ENCODE results near the gene MAGEE1. TPM values are rescaled to one million over a fixed set of nuclear protein-coding genes. Genes with fewer than 3 reads are reported as not detected.

MAGEE1 gene
- polyA plus RNA-seq, 1 of the 3 experiments (the other 2 are of a cell fraction), result 1.8 TPM

DNA sequence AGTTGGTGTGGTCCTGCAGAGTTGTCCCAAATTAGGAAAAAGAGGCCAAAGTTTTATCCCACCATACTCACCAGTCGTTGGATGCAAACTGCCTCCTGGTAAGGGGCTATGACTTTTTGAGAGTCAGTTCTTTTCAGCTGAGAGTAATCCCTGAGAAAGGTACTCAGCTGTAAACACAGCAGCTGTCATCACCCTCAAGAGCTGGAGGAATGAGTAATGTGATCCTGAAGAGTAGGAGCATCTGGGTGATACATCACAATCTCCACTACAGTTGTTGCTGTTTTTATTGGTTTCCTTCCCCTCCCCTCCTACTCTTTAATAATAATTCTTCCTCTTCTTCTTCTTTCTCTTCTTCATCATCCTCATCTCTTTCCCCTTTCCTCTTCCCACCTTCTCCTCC lies 5.7 kb downstream of the MAGEE1 start (continued):
- no peak for TF ChIP-seq ELF1 (IDR thresholded peaks at IDR 0.05)
- TF ChIP-seq NRF1 (IDR thresholded peaks at IDR 0.05; ENCODE audit: low read depth, low read length), result no peak

DNA sequence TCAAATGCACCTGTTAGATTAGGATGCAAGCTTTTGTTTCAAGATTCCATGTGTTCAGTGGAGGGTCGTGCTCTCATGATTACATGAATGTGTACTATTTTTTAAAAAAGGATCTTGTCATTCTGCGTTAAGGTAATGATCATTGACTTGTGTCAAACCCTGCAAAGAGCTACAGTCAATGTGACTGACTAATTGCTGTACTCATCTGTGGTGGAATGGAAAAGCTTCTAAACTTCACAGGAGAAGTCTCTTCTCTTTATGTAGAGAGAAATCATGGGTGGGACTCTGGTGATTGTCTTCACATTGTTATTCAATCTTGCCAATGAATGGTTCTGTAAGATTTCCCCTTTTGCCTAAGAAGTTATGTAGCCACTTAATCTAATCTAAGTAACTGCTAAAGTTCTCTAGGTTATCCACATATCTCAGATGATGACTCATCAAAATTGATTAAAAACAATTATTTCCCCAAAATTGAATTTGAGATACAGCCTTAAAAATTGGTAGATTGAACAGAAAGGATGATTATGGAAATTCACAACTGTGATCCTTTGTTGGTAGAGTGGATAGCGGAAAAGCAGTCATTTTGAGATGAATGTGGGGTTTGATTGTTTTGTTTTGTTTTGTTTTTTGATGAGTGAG lies 6.7 kb downstream of the MAGEE1 start:
- Histone ChIP-seq H3K4me3 (ENCODE audit: low read depth in 2 of 2, low read length in 1 of 2) (no peak overlapping the region), H3K9me3 (no peaks in the 10 kb centered on the region), H3K9ac (no peak overlapping the region), H3F3A (replicated peaks; ENCODE audit: insufficient read depth) (no peaks in the 10 kb centered on the region), H3K27me3 (ENCODE audit: insufficient read depth) (no peaks in the 10 kb centered on the region), H3K9me2 (no peaks in the 10 kb centered on the region), H3K4me2 (no peak overlapping the region), H3K27ac (ENCODE audit: low read depth in 2 of 2, low read length in 1 of 2) (no peak overlapping the region), H2AFZ (ENCODE audit: low read depth) (no peak overlapping the region), H3K79me2 (ENCODE audit: insufficient read depth) (no peaks in the 10 kb centered on the region), H3K4me1 (ENCODE audit: control insufficient read depth in 1 of 2, insufficient read depth in 2 of 2, low read depth in 1 of 2, low read length in 1 of 2) (no peaks in the 10 kb centered on the region), H3K36me3 (replicated peaks in 1 of 2; ENCODE audit: control insufficient read depth in 1 of 2, insufficient read depth in 2 of 2, low read length in 1 of 2) (no peaks in the 10 kb centered on the region), H4K20me1 (ENCODE audit: insufficient read depth) (0 out of 2 replicates have a peak, but pooled peaks cover 5% of the 10 kb centered on the region)
- ChIA-PET CTCF (no interaction called here), POLR2A (no interaction called here)
- DNase-seq, result no peak
- 36% methylated on average over 3 of the region's 3 CpGs for WGBS (ENCODE audit: low lambda C conversion rate)
- TF ChIP-seq CHD2 (IDR thresholded peaks at IDR 0.05; ENCODE audit: low read length, partially characterized antibody), result no peak
- no peak for TF ChIP-seq TCF12 (IDR thresholded peaks at IDR 0.05)
- no peak for TF ChIP-seq MEF2A (IDR thresholded peaks at IDR 0.05; ENCODE audit: borderline replicate concordance, low read depth)
- TF ChIP-seq, protein P1, sequence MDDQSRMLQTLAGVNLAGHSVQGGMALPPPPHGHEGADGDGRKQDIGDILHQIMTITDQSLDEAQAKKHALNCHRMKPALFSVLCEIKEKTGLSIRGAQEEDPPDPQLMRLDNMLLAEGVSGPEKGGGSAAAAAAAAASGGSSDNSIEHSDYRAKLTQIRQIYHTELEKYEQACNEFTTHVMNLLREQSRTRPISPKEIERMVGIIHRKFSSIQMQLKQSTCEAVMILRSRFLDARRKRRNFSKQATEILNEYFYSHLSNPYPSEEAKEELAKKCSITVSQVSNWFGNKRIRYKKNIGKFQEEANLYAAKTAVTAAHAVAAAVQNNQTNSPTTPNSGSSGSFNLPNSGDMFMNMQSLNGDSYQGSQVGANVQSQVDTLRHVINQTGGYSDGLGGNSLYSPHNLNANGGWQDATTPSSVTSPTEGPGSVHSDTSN (IDR thresholded peaks at IDR 0.05), result no peak
- no peak for TF ChIP-seq TEAD4 (IDR thresholded peaks at IDR 0.05; ENCODE audit: borderline replicate concordance, insufficient read depth)
- TF ChIP-seq, protein P2, sequence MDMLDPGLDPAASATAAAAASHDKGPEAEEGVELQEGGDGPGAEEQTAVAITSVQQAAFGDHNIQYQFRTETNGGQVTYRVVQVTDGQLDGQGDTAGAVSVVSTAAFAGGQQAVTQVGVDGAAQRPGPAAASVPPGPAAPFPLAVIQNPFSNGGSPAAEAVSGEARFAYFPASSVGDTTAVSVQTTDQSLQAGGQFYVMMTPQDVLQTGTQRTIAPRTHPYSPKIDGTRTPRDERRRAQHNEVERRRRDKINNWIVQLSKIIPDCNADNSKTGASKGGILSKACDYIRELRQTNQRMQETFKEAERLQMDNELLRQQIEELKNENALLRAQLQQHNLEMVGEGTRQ (IDR thresholded peaks at IDR 0.05; ENCODE audit: borderline replicate concordance, low read depth, low read length), result no peak
- TF ChIP-seq MXI1 (IDR thresholded peaks at IDR 0.05; ENCODE audit: low read depth, low read length), result no peak
- no peak for TF ChIP-seq GATA2 (CRISPR knock-in tag; IDR thresholded peaks at IDR 0.05)
- no peak for TF ChIP-seq RAD21 (IDR thresholded peaks at IDR 0.05; ENCODE audit: low read length)
- TF ChIP-seq ELF1 (IDR thresholded peaks at IDR 0.05), result no peak
- no peak for TF ChIP-seq FOXJ3 (CRISPR knock-in tag; IDR thresholded peaks at IDR 0.05)
- no peak for TF ChIP-seq GABPA (IDR thresholded peaks at IDR 0.05; ENCODE audit: low read depth)
- TF ChIP-seq, protein P3, sequence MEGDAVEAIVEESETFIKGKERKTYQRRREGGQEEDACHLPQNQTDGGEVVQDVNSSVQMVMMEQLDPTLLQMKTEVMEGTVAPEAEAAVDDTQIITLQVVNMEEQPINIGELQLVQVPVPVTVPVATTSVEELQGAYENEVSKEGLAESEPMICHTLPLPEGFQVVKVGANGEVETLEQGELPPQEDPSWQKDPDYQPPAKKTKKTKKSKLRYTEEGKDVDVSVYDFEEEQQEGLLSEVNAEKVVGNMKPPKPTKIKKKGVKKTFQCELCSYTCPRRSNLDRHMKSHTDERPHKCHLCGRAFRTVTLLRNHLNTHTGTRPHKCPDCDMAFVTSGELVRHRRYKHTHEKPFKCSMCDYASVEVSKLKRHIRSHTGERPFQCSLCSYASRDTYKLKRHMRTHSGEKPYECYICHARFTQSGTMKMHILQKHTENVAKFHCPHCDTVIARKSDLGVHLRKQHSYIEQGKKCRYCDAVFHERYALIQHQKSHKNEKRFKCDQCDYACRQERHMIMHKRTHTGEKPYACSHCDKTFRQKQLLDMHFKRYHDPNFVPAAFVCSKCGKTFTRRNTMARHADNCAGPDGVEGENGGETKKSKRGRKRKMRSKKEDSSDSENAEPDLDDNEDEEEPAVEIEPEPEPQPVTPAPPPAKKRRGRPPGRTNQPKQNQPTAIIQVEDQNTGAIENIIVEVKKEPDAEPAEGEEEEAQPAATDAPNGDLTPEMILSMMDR (IDR thresholded peaks at IDR 0.05), result no peak
